Stimulated activated CD4-positive, alpha-beta T cell treated with anti-CD3 and anti-CD28 coated beads, Interleukin-12 subunit alpha, Interleukin-12 subunit beta, amount 100 ng/mL, for 4 hours (primary cell): Measurements from ENCODE around the gene ADM2.
A peak's percentile ranks its signal among the peaks of the same experiment; 100 is the strongest.
"Not testable (repeated sequence)": the region's sequence is repeated elsewhere in the genome, so short reads cannot be mapped to it uniquely, and the experiment has no call there.

Experiments
- DNase-seq: peaks from one replicate; pipeline ENCODE4 v3.0.0-alpha.2; 2020

ADM2 gene, protein sequence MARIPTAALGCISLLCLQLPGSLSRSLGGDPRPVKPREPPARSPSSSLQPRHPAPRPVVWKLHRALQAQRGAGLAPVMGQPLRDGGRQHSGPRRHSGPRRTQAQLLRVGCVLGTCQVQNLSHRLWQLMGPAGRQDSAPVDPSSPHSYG

DNA sequence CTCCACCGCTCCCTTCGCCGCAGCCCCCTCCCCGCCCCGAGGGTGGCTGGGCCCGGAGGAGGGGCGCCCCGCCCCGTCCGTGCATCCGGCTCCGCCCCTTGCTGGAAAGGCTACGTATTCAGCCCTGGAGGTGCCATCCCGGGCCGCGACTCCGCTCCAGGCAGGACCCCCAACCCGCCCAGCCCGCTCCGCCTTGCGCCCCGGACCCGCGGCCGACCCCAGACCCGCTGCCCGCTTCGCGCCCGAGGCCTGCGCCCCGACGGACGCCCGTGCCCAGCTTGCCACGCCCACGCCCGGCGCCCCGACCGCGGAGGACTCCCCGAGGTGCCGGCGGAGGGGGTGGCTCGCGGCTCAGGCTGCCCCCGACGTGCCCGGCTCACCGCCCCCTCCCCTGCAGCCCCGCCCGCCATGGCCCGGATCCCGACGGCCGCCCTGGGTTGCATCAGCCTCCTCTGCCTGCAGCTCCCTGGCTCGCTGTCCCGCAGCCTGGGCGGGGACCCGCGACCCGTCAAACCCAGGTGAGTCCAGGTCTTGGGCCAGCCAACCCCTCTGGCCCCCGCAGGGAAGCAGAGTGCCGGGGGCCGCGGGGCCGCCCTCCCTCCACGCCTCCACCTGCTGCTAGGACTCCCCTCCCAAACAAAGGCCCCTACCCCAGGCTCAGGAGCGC lies at the start of gene ADM2:
Gene ADM2, plus strand, starts transcription at position 104 of the 667 bp plus-strand sequence. Its CDS starts 305 bp downstream, at position 409.
- peak; percentile 67 for DNase-seq

DNA sequence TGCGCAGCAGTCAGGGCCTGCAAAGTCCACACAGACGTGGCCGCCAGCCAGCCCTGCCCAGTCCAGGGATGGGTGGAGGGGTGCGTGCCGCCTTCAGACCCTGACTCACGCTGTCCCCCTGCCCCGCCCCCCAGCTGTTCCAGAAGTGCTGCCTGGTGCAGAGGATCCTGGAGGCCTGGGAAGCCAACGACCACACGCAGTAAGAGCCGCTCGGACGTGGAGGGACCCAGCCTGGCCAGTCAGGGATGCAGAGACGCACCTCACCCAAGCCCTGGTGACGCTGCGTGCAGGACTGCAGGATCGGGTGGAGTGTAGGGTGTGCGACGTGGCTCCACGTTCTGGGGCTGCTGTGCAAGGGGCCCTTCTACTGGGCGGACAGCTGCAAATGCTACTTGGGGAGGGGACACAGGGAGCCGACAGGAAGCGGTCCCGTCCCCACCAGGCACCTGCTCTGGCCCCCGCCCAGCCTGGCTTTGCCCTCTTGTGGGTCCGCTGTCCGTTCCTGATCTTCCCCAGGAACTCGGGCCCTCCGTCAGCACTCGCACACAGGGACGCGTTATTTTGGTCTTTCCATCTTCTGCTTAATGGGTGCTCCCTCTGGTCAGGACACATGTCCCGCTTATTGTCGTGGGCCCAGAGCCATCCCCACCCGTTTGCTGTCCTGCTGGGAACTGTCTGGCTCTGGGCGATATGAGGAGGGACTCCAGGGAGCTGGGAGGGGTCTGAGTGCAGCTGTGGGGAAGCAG lies 49.0 kb upstream of the ADM2 start:
- DNase-seq, result no peak

DNA sequence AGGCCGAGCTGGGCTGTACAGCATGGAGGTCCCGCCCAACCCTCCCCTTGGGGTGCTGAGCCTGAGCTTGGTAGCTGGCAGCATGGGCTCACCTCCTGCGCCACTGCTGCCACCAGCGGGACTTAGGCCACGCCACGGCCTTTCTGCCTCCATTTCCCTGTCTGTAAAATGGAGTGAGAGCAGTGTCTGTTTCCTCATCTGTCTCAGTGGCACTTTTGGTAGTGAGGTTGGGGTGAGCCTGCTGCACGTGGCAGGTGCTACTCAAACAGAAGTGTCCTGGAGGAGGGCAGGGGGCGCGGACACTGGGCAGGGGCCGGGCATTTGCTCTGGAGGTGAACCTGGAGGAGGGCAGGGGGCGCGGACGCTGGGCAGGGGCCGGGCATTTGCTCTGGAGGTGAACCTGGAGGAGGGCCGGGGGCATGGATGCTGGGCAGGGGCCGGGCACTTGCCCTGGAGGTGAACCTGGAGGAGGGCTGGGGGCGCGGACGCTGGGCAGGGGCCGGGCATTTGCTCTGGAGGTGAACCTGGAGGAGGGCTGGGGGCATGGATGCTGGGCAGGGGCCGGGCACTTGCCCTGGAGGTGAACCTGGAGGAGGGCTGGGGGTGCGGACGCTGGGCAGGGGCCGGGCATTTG lies 48.3 kb upstream of the ADM2 start:
- not testable (repeated sequence) for DNase-seq

DNA sequence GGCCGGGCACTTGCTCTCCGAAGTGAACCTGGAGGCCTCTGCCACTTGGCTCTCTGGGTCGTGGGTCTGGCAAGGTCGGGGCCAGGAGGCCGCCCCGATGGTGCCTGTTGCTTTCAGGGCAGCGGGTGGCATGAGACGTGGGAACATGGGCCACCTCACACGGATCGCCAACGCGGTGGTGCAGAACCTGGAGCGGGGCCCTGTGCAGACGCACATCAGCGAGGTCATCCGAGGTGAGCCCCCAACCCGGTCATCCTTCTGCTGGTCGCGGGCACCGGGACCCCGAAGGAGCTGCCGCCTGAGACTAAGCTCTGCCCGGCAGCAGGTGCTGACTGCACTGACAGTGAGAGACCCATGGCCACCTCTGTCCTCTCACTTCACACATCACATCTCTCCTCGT lies 46.5 kb upstream of the ADM2 start:
- DNase-seq, result no peak

DNA sequence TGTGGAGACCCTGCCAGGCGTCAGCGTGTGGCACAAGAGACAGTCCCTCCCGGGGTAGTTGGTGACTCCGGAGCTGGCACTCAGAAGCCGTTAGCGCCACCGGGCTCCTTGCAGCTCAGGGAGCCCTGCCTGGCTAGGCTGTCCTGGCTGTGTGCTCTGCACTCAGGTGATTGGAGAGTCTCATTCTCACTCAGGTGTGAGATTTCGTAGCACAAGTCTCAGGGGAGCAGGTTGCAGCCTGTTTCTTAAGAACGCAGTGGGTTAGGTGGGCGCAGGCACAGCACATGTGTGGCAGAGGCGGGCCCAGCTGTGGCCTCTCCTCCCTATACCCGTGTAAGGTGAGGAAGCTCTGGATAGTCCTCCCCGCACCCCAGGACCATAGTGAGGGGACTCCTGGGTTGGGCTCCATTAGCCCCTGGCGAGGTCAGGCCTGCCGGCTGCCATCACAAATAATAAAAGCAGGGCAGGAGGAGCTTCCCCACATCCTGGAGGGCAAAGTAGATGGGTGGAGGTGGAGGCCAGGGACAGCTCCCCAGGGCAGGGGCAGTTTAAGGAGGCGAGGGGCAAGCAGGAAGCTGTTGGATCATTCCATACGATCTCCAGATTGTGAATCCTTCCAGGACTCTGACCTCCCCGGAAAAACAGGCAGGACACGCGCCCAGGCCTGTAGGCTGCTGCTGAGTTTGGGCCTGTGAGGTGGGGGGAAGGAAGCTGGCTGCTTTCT lies 45.9 kb upstream of the ADM2 start:
- no peak for DNase-seq

DNA sequence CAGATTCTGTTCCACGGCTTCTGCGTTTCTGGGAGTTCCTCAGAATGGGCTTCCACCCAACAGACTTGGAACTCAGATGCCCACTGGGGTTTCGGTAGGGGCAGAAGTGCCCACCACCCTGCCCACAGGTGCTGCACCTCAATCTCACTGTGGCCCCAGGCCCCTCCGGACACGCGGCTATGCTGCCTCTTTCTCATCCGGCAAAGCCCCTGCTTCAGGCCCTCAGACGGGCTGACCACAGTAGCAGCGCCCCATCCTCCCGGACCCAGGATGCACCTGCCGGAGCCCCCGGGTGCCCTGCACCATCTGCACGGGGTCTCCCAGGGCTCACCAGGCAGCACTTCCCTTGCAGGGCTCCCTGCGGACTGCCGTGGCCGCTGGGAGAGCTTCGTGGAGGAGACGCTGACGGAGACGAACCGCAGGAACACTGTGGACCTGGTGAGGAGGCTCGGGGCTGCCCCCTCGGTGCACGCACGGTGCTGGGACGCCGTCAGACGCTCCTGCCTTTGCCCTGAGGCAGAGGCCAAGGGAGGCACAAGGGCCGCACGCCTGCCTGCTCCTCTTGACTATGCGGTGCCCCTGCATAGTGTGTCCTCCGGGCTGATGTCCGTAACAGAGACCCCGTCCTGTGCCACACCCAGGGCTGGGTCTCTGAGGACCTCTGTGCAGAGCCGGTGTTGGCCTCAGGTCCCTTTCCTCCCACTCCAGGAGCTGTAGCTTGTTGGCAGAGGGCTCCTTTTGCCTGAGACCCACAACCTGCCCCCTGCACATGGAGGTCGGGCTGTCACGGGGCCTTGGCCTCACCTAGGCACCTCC lies 45.1 kb upstream of the ADM2 start:
- no peak for DNase-seq

DNA sequence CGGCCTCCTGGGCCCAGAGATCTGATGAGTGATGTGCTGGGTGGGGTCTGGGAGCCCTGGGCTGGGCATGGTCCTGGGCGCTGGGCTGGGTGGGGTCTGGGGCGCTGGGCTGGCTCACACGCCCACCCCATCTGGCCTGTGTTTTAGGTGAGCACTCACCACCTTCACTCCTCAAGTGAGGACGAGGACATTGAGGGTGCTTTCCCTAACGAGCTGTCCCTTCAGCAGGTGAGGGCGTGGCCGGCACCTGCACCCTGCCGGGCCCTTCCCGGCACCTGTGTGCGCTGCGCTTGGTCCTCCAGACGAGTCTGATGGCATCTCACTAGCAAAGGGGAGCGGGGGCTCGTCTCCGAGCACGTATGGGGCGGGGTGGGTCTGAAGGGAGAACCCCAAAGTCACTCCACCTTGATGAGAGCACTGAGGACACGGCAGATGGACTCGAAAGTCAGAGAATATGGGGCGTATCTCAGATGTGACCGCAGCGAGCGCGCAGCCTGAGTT lies 44.5 kb upstream of the ADM2 start:
- no peak for DNase-seq

DNA sequence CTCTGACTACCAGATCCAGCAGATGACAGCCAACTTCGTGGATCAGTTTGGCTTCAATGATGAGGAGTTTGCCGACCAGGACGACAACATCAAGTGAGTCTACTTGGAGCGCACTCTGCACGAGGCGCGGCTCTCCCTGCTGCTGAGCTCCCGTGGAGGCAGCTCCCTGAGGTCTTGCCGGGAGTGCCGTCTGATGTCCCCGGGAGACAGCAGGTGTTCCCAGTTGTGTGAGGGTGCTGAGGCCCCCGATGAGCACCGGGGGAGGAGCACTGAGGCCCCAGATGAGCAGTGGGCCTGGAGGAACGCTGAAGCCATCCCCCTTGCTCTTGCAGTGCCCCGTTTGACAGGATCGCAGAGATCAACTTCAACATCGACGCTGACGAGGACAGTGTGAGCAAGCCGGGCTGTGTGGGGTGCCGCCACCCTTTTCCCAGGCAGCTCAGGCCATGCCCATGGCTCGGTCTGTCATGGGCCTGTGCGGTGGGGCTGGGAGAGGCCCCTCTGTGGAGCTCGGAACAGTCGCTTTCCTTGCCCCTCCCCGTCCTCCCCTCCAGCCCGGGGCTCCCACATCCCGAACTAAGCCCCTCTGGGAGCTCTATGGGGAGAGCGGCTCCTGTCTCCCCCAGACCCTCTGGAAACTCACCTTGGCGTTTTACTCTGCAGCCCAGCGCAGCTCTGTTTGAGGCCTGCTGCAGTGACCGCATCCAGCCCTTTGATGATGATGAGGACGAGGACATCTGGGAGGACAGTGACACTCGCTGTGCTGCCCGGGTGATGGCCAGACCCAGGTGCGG lies 43.6 kb upstream of the ADM2 start:
- no peak for DNase-seq

DNA sequence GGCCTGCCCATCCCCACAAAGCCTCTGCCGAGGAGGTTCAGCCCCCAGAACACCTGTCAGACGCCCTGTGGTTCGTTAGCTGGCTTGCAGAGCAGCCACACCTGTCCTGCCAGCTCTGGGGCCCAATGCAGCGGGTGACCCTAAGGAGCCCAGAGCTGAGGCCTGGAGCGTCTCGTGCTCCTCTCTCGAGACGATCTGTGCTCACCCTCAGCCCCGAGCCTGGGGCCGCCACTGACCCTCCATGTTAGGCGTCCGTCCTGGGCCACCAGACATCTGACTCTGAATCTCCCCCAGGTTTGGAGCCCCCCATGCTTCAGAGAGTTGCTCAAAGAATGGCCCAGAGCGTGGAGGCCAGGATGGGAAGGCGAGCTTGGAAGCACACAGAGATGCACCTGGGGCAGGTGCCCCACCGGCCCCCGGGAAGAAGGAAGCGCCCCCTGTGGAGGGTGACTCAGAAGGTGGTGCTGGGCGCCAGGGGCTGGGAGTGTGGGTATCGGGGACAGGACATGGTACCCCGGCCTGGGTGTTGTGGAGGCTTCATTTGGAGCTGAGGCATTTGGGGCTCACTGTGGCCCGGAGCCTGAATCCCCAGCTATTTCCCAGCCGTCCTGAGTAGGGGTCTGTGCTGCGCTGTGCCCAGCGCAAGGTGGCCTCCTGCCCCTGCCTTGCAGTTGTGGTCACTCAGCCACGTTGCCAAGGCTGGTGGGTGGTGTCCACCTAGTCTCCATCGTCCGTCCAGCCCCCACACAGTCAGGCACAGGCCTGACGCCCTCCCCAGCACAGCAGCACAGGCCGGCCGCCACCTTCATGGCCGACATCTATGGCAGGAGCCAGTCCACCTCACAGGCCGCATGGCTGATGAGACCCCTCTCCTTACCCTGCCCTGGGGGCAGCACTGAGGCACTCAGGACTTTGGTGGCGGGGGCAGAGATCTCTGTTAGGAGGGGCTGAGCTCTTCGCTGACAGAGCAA lies 42.8 kb upstream of the ADM2 start:
- DNase-seq, result no peak

DNA sequence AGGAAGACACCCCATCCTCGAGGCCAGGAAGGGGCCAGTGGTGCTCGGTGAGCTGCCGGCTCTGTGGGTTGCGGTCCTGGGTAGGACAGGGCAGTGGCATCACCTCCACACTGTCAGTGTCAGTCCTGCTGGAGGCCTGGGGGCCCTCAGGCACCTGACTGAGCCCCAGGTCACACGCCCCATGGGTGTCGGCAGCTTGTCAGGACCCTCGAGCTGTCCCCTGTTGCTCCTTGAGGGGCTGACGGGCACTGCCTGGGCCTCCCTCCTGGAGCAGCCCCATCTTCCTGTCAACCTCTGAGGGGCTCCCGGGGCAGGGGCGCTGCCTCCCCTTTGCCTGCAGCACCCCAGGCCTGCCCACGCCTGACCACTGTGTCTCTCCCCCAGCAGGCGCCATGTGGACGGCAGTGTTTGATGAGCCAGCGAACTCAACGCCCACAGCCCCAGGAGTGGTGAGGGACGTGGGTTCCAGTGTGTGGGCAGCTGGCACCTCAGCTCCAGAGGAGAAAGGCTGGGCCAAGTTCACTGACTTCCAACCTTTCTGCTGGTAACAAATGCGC lies 42.0 kb upstream of the ADM2 start:
- no peak for DNase-seq

DNA sequence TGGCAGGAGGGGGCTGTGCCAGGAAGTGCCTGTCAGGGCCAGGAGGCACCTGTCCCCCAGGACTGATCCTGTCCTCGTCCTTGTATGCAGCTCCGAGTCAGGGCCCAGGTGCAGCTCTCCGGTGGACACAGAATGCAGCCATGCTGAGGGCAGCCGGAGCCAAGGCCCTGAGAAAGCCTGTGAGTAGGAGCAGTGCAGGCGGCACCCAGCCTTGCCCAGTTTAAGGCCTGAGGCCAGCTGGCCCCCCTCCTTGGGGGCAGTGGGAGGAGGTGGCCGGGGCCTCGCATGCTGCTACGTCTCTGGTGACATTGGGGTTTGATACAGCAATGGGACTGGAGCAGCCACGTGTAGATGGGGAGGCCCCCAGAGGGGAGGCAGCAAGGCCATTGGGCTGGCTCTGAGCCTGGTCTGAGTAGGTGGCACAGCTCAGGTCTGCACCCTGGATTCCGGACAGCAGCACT lies 41.4 kb upstream of the ADM2 start:
- DNase-seq, result no peak

DNA sequence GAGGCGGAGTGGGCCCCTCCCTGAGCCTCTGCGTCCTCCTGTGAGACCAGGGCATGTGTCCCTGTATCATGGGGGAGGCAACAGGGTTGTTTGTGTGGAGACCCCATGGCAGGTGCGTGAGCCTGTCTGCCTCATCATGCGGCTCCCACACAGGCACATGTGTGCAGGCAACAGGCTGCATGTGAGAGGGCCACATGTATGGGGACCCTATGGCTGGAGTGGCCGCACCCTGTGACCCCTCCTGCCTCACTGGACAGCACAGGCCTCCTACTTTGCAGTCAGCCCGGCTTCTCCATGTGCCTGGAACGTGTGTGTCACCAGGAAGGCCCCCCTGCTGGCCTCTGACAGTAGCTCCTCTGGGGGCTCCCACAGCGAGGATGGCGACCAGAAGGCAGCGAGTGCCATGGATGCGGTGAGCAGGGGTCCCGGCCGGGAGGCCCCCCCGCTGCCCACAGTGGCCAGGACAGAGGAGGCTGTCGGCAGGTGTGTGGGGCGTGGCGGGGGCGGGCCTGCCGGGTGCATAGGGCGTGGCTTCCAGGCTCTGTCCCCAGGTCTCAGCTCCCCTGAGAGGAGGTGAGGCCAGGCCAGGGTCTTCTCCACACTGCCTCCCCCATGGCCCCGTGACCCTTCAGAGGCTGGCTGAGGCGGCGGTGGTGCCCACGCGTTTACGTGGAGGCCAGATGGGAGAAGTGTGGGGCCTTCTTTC lies 40.6 kb upstream of the ADM2 start:
- no peak for DNase-seq

DNA sequence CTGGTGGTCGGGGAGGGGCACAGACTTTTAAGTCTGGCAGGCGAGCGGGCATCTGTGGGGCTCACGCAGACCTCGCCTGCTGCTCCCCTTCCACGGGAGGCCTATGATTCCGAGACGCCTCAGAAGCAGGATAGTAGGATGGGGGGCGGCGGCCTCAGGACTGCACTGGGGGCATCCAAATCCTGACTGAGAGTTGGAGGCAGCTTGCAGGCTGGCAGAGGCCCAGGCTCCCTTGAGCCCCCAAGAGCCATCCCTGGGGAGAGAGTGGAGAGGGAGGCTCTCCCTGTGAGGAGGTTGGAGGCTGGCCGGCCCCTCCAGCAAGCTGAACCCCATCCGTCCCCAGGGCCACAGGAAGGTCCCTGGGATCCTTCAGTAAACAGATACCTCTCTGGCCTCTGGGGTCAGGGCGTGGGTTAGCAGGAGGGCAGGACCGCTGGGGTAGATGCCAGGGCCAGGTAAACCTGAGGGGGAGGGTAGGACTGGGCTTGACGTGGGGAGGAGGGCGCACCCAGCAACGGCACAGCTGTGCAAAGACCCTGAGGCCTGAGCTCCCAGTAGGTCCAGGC lies 39.8 kb upstream of the ADM2 start:
- DNase-seq, result no peak

DNA sequence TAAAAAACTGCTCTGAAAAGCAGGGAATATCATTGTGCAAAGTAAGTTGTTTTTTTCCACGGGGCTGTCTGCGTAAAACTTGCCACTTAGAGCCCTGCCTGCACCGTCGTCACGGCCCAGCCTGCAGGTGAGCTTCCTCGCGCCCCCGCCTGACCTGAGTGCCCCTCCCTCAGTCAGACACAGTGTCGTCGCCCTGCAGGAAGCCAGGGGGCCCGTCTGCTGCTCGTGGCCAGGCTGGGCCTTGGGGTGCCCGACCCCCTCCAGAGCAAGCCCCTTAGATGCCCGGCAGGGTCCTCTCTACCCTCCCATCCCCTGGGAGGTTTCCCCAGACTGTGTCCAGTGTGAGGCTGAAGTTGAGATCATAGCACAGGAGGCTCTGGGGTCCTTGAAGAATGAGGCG lies 38.1 kb upstream of the ADM2 start:
- no peak for DNase-seq

DNA sequence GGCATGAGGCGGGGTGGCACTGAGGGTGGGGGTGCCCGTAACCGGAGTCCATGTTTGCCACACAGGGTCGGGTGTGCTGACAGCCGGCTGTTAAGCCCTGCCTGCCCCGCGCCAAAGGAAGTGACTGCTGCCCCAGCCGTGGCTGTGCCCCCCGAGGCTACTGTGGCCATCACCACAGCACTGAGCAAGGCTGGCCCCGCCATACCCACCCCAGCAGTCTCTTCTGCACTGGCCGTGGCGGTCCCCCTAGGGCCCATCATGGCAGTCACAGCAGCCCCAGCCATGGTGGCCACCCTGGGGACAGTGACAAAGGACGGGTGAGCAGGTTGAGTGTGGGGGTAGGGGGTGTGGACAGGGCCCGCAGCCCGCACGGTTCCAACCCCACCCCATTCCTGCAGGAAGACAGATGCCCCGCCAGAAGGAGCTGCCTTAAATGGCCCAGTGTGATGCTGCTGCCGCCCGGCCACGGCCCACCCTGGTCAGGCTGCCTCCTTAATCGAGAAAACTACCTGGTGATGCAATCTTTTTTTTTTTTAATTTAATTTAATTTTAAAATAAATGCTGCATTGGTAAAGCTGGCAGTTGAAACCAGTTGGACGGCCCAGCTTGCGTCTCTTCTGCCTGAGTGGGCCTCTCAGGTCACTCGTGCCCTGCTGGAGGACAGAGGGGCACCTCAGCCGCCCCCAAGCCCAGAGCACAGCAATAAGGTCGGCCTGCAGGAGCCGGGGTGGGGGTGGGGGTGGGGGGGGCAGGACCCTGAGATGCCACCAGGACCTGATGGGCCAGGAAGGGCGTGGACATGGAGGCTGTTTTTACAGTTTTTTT lies 37.3 kb upstream of the ADM2 start:
- no peak for DNase-seq

DNA sequence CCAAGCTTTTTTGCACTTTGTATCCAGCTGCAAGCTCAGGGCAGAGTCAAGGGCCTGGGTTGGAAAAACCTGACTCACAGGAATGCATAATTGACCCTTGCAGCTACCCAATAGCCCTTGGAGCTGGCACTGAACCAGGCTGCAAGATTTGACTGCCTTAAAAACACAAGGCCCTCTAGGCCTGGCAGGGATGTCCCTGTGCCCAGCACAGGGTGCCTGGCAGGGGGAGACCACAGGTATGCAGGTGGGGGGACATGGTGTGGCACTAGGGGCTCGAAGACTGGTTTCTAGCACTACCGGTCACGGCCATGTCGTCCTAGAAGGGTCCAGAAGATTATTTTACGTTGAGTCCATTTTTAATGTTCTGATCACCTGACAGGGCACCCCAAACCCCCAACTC lies 36.7 kb upstream of the ADM2 start:
- no peak for DNase-seq

DNA sequence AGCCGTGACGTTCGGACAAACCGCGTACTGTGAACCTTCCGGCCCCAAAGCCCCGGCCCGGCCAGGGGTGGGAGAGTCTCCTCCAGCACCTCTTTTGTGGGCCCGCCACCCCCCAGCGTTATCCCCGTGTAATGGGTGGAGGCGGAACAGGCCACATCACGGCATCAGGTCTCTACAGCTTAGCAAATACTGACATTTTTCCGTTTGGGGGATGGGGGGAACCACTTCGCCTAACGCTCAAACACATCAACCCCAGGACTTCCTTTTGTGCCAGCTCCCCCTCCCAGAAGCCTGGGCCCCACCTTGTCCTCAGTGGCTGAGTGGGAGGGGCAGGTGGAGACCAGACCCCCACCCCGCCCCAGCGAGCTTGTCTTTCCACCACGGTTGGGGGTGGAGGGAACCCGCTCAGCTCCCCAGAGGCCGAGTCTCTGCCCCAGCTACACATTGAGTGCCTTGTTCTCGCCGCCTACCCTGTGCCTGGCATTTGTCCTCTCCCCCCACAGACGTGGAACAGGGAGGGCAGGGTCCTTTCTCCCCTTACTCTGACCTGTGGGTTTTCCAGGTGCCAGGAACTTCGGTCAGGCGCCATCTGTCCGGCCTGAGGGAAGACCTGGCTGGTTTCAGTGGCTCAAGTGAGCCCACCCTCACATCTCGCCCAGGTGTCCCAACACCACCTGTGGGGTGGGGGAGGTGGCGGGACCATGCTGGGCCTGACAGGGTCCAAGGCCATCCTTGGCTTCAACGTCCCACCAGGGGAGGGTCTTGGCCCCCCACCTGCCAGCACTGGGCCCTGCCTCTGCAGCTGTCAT lies 36.1 kb upstream of the ADM2 start:
- no peak for DNase-seq
